PFSK-1 (cell line): ENCODE data around the gene WDR45B.

Experiments used
- FOXP2 ChIP-seq: optimal IDR thresholded peaks from 2 replicates; pipeline ENCODE3; 2011; ENCODE audit warnings: borderline replicate concordance, control low read depth, inconsistent platforms; ENCODE audit not compliant: insufficient read depth; ENCODE audit errors: extremely low read length, extremely low read depth
- POLR2AphosphoS5 ChIP-seq: IDR thresholded peaks from 2 replicates; pipeline ENCODE4 v1.6.1; 2012; ENCODE audit warnings: low read depth, mild to moderate bottlenecking, control low read depth, low read length, moderate library complexity
- TAF1 ChIP-seq: IDR thresholded peaks from 2 replicates; pipeline ENCODE4 v1.6.1; 2012; ENCODE audit warnings: low read length, control low read depth, borderline replicate concordance; ENCODE audit not compliant: insufficient read depth

- TF ChIP-seq POLR2AphosphoS5 (no peak), TAF1 (no peak), FOXP2 (no peak)
These were observed 53.7 kb downstream of the WDR45B start for GRCh38 chr17:82594571-82594970.
